Activated CD4-positive, alpha-beta memory T cell treated with anti-CD3 and anti-CD28 coated beads, Interleukin-2, amount 10 ng/mL, durations not matched to agents 7 days and 5 days (primary cell): ENCODE results near the gene LPCAT3. TPM values are rescaled to one million over a fixed set of nuclear protein-coding genes. Genes with fewer than 3 reads are reported as not detected.

Source experiments
- CTCF ChIA-PET: fragments of 350-600 bp; sonication (Branson Sonifier 250); formaldehyde crosslinking; loops from one replicate; lab custom pipeline; 2021; ENCODE audit warnings: antibody characterized with exemption, inconsistent platforms; lab: Charles Lee
- POLR2A ChIA-PET: fragments of 350-600 bp; sonication (Branson Sonifier 250); formaldehyde crosslinking; loops from one replicate; lab custom pipeline; 2021; ENCODE audit warnings: antibody characterized with exemption; lab: Charles Lee
- DNase-seq: peaks from one replicate; pipeline ENCODE4 v3.0.0-alpha.2; 2020
- H3K27ac Mint-ChIP-seq: one replicate; pipeline ENCODE4 v1.8.0; 2021; ENCODE audit warnings: mild to moderate bottlenecking, mixed read lengths
- H3K27me3 Mint-ChIP-seq: one replicate; pipeline ENCODE4 v1.8.0; 2021; ENCODE audit warnings: mixed read lengths
- H3K36me3 Mint-ChIP-seq: one replicate; pipeline ENCODE4 v1.8.0; 2021; ENCODE audit warnings: low read depth, mixed read lengths
- H3K4me1 Mint-ChIP-seq: one replicate; pipeline ENCODE4 v1.8.0; 2021; ENCODE audit warnings: mixed read lengths
- H3K4me3 Mint-ChIP-seq: one replicate; pipeline ENCODE4 v1.8.0; 2021; ENCODE audit warnings: mild to moderate bottlenecking, mixed read lengths
- H3K9me3 Mint-ChIP-seq: one replicate; pipeline ENCODE4 v1.8.0; 2021; ENCODE audit warnings: mixed read lengths
- total RNA-seq, 2 experiments: library from RNA; stranded (reverse); gene quantifications; one replicate each; pipeline ENCODE4 v1.2.3, GENCODE V29; 2021

The LPCAT3 gene
- total RNA-seq, 2 experiments from 2014 or later = 34.6 to 37.0 TPM

GRCh38 chr12:6938353-6939190 lies 79.7 kb downstream of the LPCAT3 start:
- Mint-ChIP-seq H3K9me3 (no peaks in the 10 kb centered on the region), H3K27me3 (no peaks in the 10 kb centered on the region), H3K4me3 (peak overlapping the region; percentile 88), H3K4me1 (peaks cover 52% of the 10 kb centered on the region), H3K36me3 (peaks cover 35% of the 10 kb centered on the region), H3K27ac (peak overlapping the region; percentile 95)
- POLR2A ChIA-PET = interaction anchor here (0.6 to 19.4 kb wide), 28 partner anchors 9 to 398 kb away, joined by 3 to 295 read pairs (median 5); partner anchors contain the start of genes ATN1, C12orf57, CDCA3 and EMG1
- CTCF ChIA-PET = interaction anchor here (0.8 to 6.5 kb wide), 26 partner anchors 8 to 174 kb away, joined by 3 to 71 read pairs (median 8); partner anchors contain the start of genes ATN1, C1R, C1RL and ENO2
- DNase-seq = no peak

- DNase-seq = peak; percentile 96
- Mint-ChIP-seq H3K27me3 (no peaks in the 10 kb centered on the region), H3K36me3 (peaks cover 38% of the 10 kb centered on the region), H3K4me1 (peaks cover 54% of the 10 kb centered on the region), H3K27ac (peak overlapping the region; percentile 95), H3K9me3 (no peaks in the 10 kb centered on the region), H3K4me3 (peak overlapping the region; percentile 88)
- ChIA-PET POLR2A (interaction anchor here (0.6 to 19.4 kb wide), 25 partner anchors 10 to 397 kb away, joined by 3 to 295 read pairs (median 6); partner anchors contain the start of genes ATN1, C12orf57, CDCA3 and EMG1), CTCF (interaction anchor here (0.6 to 6.5 kb wide), 30 partner anchors 9 to 214 kb away, joined by 3 to 71 read pairs (median 6); partner anchors contain the start of genes ATN1, C1R, C1RL and CDCA3)
Observed at GRCh38 chr12:6937481-6938352, 80.6 kb downstream of the LPCAT3 start.

DNA sequence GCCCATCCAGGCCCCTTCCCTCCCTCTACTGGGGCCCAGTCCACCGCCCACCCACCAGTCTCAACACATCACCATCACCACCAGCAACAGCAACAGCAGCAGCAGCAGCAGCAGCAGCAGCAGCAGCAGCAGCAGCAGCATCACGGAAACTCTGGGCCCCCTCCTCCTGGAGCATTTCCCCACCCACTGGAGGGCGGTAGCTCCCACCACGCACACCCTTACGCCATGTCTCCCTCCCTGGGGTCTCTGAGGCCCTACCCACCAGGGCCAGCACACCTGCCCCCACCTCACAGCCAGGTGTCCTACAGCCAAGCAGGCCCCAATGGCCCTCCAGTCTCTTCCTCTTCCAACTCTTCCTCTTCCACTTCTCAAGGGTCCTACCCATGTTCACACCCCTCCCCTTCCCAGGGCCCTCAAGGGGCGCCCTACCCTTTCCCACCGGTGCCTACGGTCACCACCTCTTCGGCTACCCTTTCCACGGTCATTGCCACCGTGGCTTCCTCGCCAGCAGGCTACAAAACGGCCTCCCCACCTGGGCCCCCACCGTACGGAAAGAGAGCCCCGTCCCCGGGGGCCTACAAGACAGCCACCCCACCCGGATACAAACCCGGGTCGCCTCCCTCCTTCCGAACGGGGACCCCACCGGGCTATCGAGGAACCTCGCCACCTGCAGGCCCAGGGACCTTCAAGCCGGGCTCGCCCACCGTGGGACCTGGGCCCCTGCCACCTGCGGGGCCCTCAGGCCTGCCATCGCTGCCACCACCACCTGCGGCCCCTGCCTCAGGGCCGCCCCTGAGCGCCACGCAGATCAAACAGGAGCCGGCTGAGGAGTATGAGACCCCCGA lies 81.4 kb downstream of the LPCAT3 start:
- peak overlapping the region; percentile 95 for H3K27ac Mint-ChIP-seq
- DNase-seq = peak; percentile 63
- H3K27me3 Mint-ChIP-seq = no peaks in the 10 kb centered on the region
- POLR2A ChIA-PET = interaction anchor here (0.7 to 19.4 kb wide), 21 partner anchors 10 to 248 kb away, joined by 3 to 295 read pairs (median 6); partner anchors contain the start of genes ATN1, C12orf57, C1RL and CDCA3
- H3K36me3 Mint-ChIP-seq = peaks cover 38% of the 10 kb centered on the region
- H3K9me3 Mint-ChIP-seq = no peaks in the 10 kb centered on the region
- H3K4me1 Mint-ChIP-seq = peaks cover 61% of the 10 kb centered on the region
- CTCF ChIA-PET = interaction anchor here (0.7 to 6.5 kb wide), 20 partner anchors 8 to 176 kb away, joined by 3 to 71 read pairs (median 10); partner anchors contain the start of genes ATN1, C1RL, LPCAT3 and PTPN6
- H3K4me3 Mint-ChIP-seq = peak overlapping the region; percentile 88

GRCh38 chr12:6936194-6936635 lies 82.1 kb downstream of the LPCAT3 start:
- Mint-ChIP-seq H3K36me3 (peaks cover 38% of the 10 kb centered on the region), H3K4me1 (peaks cover 64% of the 10 kb centered on the region), H3K4me3 (peak overlapping the region; percentile 88), H3K27ac (peak overlapping the region; percentile 95), H3K27me3 (no peaks in the 10 kb centered on the region), H3K9me3 (no peaks in the 10 kb centered on the region)
- ChIA-PET CTCF (interaction anchor here (0.7 to 6.5 kb wide), 3 partner anchors 10 to 27 kb away, joined by 3 to 71 read pairs (median 27); partner anchors contain the start of gene ATN1), POLR2A (interaction anchor here (0.7 to 19.4 kb wide), 9 partner anchors 10 to 172 kb away, joined by 4 to 295 read pairs (median 34); partner anchors contain the start of genes ATN1, C12orf57, C1RL and CDCA3)
- no peak for DNase-seq

DNA sequence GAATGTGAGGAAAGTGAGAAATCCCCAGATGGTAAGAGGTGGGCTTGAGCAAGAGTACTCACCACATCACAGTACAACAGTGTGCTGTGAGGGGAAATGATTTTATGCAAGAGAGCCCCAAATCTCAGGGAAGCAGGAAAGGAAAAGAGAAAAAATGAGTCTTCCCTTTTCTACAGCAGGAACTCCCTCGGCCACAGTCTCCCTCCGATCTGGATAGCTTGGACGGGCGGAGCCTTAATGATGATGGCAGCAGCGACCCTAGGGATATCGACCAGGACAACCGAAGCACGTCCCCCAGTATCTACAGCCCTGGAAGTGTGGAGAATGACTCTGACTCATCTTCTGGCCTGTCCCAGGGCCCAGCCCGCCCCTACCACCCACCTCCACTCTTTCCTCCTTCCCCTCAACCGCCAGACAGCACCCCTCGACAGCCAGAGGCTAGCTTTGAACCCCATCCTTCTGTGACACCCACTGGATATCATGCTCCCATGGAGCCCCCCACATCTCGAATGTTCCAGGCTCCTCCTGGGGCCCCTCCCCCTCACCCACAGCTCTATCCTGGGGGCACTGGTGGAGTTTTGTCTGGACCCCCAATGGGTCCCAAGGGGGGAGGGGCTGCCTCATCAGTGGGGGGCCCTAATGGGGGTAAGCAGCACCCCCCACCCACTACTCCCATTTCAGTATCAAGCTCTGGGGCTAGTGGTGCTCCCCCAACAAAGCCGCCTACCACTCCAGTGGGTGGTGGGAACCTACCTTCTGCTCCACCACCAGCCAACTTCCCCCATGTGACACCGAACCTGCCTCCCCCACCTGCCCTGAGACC lies 82.7 kb downstream of the LPCAT3 start:
- Mint-ChIP-seq H3K27me3 (no peaks in the 10 kb centered on the region), H3K36me3 (peaks cover 38% of the 10 kb centered on the region), H3K9me3 (no peaks in the 10 kb centered on the region), H3K27ac (peak overlapping the region; percentile 95), H3K4me1 (peaks cover 69% of the 10 kb centered on the region), H3K4me3 (peak overlapping the region; percentile 88)
- POLR2A ChIA-PET = interaction anchor here (1.0 to 19.4 kb wide), 7 partner anchors 9 to 83 kb away, joined by 4 to 295 read pairs (median 48); partner anchors contain the start of genes ATN1, C12orf57, CDCA3 and PTPN6
- CTCF ChIA-PET = interaction anchor here (2.4 to 6.5 kb wide), 3 partner anchors 10 to 28 kb away, joined by 15 to 71 read pairs (median 27); partner anchors contain the start of gene ATN1
- no peak for DNase-seq

DNA sequence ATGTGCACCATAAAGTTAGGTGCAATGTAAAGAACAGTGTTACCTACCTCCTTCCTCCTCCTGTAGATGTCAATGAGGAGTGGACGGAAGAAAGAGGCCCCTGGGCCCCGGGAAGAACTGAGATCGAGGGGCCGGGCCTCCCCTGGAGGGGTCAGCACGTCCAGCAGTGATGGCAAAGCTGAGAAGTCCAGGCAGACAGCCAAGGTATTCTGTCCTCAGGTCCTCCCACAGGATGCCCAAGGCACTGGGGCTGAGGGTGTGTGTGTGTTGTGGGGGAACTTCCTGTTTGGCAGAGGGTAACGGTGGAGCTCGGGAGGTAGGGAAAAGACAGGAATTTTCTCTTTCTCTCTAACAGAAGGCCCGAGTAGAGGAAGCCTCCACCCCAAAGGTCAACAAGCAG lies 84.2 kb downstream of the LPCAT3 start:
- no peak for DNase-seq
- no peak overlapping the region for H3K4me3 Mint-ChIP-seq
- peaks cover 77% of the 10 kb centered on the region for H3K4me1 Mint-ChIP-seq
- H3K27me3 Mint-ChIP-seq = no peaks in the 10 kb centered on the region
- ChIA-PET POLR2A (interaction anchor here (1.4 to 19.4 kb wide), 5 partner anchors 8 to 66 kb away, joined by 4 to 295 read pairs (median 34); partner anchors contain the start of genes ATN1, C12orf57, PTPN6 and RNU7-1), CTCF (interaction anchor here (1.0 to 2.4 kb wide), 3 partner anchors 10 to 65 kb away, joined by 3 to 15 read pairs (median 3); no protein-coding TSS in a partner anchor)
- H3K9me3 Mint-ChIP-seq = no peaks in the 10 kb centered on the region
- peaks cover 35% of the 10 kb centered on the region for H3K36me3 Mint-ChIP-seq
- H3K27ac Mint-ChIP-seq = peak overlapping the region; percentile 41

DNA sequence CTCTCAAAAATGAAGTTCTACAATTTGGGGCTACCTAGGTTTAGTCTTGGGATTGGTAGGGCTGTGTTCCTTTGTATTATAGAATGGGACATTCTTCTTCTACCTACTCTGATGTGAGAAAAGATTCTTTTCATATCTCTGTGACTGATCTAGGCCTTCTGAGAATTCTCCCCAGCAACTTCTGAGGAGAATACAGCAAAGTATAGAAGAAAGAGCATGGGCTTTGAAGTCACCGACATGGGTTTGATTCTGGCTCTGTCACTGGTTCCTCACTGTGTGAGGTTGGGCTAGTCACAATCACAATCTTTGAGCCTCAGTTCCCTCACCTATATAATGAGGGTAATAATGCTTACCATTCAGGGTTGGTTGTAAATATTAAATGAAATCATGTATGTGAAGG lies 85.5 kb downstream of the LPCAT3 start:
- H3K4me1 Mint-ChIP-seq = peaks cover 76% of the 10 kb centered on the region
- H3K36me3 Mint-ChIP-seq = peaks cover 39% of the 10 kb centered on the region
- ChIA-PET POLR2A (interaction anchor here (0.7 to 19.4 kb wide), 6 partner anchors 10 to 175 kb away, joined by 3 to 295 read pairs (median 3); partner anchors contain the start of genes C12orf57, ENO2, PTPN6 and RNU7-1), CTCF (interaction anchor here (1.0 to 1.4 kb wide), 3 partner anchors 9 to 60 kb away, joined by 4 to 6 read pairs (median 4); partner anchors contain the start of gene SPSB2)
- no peak overlapping the region for H3K4me3 Mint-ChIP-seq
- DNase-seq = no peak
- H3K27me3 Mint-ChIP-seq = no peaks in the 10 kb centered on the region
- H3K27ac Mint-ChIP-seq = peak overlapping the region; percentile 76
- no peaks in the 10 kb centered on the region for H3K9me3 Mint-ChIP-seq

- H3K9me3 Mint-ChIP-seq = no peaks in the 10 kb centered on the region
- no peaks in the 10 kb centered on the region for H3K27me3 Mint-ChIP-seq
- peaks cover 19% of the 10 kb centered on the region for H3K36me3 Mint-ChIP-seq
- POLR2A ChIA-PET = interaction anchor here (1.1 to 19.4 kb wide), 6 partner anchors 7 to 60 kb away, joined by 3 to 295 read pairs (median 8); partner anchors contain the start of genes C12orf57, PTPN6, RNU7-1 and SPSB2
- H3K4me1 Mint-ChIP-seq = peaks cover 76% of the 10 kb centered on the region
- H3K27ac Mint-ChIP-seq = peak overlapping the region; percentile 78
- peak overlapping the region; percentile 78 for H3K4me3 Mint-ChIP-seq
- no peak for DNase-seq
- CTCF ChIA-PET = interaction anchor here (1.0 to 1.3 kb wide), 5 partner anchors 8 to 234 kb away, joined by 3 to 7 read pairs (median 3); partner anchors contain the start of genes C12orf57 and RNU7-1
Observed at GRCh38 chr12:6929466-6930452, 88.5 kb downstream of the LPCAT3 start.

DNA sequence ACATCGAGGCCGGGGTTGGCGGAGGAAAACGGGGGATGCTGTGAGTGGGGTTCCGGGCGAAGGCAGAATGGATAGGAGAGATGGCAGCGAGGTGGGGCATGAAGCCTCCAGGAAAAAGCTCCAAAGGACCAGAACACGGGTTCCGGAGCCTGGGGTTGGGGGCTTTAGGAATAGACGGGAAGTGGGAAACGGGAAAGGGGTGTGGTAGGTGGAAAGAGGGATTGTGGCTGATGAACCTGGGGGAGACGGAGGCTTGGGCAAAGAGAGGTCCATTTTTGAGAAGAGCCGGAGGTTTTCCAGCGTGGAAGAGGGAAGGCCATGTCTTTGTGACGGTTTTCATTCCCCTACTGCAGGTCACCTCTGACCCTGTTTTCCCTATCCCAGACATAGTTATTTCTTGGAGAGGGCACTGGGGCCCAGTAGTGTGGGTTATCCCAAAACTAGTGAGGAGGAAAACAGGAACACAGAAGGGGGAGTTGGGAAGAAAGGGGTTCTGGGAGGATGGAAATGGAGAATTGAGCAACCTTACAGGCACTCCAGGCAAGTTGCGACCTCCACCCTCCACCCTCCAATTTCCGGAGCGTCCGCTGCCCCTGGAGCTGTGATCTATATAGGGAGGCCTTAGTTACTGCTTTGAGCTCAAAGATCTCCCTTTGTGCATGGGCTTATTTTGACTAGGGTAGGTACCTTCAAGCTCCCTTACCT lies 89.4 kb downstream of the LPCAT3 start:
- Mint-ChIP-seq H3K27ac (peak overlapping the region; percentile 78), H3K4me3 (peak overlapping the region; percentile 78), H3K9me3 (no peaks in the 10 kb centered on the region), H3K4me1 (peaks cover 76% of the 10 kb centered on the region), H3K27me3 (no peaks in the 10 kb centered on the region), H3K36me3 (peaks cover 16% of the 10 kb centered on the region)
- POLR2A ChIA-PET = interaction anchor here (1.1 to 19.4 kb wide), 7 partner anchors 7 to 60 kb away, joined by 3 to 295 read pairs (median 7); partner anchors contain the start of genes C12orf57, PTPN6, RNU7-1 and SPSB2
- CTCF ChIA-PET = interaction anchor here (1.0 to 1.3 kb wide), 6 partner anchors 9 to 235 kb away, joined by 3 to 7 read pairs (median 3); partner anchors contain the start of genes C12orf57 and RNU7-1
- DNase-seq = no peak
